ENCODE measurements around the gene PRKN. TPM values are rescaled to one million over a fixed set of nuclear protein-coding genes. Genes with fewer than 3 reads are reported as not detected.
A peak's percentile ranks its signal among the peaks of the same experiment; 100 is the strongest.

The PRKN gene
- total RNA-seq, 1 experiment from 2014 or later = not detected

DNA sequence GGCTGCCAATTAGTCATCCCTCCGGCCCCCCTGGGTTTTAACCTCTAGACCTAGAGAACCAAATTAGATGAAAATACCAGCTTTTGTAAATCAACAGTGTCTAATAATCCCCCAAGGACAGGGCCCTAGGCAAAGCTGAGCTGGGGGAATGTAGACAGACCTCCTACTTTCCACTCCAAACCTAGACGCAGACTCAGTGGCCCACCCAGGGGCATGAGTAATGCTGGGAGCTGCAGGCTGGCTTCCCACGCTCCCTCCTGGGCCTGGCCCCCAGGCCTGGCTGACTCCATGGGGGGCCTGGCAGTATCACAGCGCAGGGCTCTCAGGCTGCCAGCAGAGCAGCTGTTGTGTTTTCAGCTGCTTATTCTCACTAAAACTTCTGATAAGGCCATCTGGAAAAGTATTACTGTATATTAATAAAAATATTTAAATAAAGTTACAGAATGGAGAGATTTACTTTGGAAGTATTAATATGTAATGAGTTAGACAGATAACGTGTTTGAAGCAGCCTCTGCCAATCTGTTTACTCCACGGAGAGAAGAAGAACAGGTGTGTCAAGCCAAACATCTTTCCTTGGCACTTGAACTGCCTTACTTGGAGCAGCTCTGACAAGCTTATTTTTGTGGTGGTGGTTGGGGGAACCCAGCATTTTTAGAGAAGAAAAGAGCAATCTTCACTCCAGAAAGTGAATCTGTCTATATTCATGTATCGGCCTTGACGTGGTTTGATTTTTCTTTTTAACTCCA lies 1309.7 kb downstream of the PRKN start:
- DNase-seq (ENCODE audit: low read depth) = peak; percentile 96

DNA sequence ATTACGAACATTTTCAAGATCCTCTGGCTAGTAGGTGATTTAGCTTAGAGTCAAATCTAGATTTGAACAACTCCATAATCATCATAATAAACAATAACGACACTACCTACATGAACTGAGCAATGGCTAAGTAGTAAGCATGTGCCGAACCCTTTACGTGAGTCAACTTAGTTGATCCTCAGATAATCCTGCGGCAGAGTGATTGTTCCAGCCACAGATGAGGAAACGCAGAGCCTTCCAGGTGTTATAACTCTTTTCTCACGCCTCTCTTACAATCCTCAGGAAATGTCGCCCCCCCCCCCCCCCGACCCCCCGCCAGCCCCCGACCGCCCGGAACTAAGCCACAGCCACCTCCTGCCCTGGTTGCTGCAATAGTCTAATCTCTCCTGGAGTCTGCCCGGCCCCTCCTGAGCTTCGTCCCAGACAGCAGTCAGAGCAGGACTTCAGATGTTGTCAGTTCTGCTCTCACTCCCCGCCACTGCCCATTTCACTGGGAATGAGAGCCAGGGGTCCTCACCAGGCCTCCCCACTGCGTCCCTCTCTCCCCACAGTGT lies 1312.2 kb downstream of the PRKN start:
- no peak for DNase-seq (ENCODE audit: low read depth)

DNA sequence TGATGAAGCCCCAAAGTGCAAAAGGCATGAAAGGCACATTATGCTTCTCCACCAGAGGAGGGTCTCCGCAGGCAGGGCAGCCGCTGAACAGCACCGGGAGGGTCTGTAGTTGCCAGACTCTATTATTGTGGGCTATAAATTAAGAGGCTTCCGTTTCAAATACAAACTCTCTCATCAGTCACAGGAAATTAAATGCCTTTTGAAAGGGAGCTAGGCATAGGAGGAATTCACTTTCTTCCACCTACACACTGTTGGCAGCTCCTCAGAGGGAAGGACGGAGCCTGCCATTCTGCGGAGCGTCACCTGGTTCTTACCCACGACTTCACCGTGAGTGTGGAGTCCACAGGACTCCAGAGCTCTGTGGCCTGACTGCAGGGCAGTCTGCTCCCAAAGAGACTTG lies 1312.9 kb downstream of the PRKN start:
- no peak for DNase-seq (ENCODE audit: low read depth)

GRCh38 chr6:161414180-161414579 lies 1313.4 kb downstream of the PRKN start:
- DNase-seq (ENCODE audit: low read depth) = peak; percentile 73

- DNase-seq (ENCODE audit: low read depth) = no peak
These were observed 1314.2 kb downstream of the PRKN start for GRCh38 chr6:161413355-161413771.

- DNase-seq (ENCODE audit: low read depth) = no peak
These were observed 1314.8 kb downstream of the PRKN start for GRCh38 chr6:161412795-161413194.

GRCh38 chr6:161411265-161411944 lies 1316.2 kb downstream of the PRKN start:
- DNase-seq (ENCODE audit: low read depth) = peak; percentile 37

- DNase-seq (ENCODE audit: low read depth) = no peak
These were observed 1316.8 kb downstream of the PRKN start for GRCh38 chr6:161410736-161411135.

- no peak for DNase-seq (ENCODE audit: low read depth)
These were observed 1317.5 kb downstream of the PRKN start for GRCh38 chr6:161410076-161410475.

GRCh38 chr6:161409353-161409752 lies 1318.2 kb downstream of the PRKN start:
- no peak for DNase-seq (ENCODE audit: low read depth)

DNA sequence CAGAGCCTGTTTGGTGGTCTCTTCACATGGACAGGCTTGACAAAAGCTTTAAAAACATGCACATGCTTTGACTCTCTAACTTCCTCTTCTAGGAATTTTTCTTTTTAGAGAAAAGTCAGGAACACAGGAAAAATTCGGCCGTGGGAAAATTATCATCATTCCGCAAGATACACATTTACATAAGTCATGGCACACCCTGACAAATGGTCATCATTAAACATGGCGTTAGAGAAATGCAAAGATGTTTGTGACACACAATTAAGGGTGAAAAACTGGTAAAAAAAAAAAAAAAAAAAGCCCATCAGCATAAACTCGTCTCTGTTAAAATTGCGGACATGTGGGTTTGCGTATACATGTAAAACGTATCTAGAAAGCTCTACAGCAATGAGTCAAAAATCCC lies 1319.5 kb downstream of the PRKN start:
- DNase-seq (ENCODE audit: low read depth) = no peak

DNA sequence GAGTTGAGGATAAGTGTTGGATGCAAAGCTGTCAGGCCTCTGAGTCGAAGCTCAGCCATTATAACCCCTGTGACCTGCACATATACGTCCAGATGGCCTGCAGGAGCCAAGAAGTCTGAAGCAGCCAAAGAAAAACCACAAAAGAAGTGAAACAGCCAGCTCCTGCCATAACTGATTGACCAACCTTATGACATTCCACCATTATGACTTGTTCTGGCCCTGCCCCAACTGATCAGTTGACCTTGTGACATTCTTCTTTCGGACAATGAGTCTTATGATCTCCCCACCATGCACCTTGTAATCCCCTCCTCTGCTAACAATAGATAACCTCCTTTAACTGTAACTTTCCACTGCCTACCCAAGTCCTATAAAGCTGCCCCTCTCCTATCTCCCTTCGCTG lies 1320.0 kb downstream of the PRKN start:
- peak; percentile 90 for DNase-seq (ENCODE audit: low read depth)

DNA sequence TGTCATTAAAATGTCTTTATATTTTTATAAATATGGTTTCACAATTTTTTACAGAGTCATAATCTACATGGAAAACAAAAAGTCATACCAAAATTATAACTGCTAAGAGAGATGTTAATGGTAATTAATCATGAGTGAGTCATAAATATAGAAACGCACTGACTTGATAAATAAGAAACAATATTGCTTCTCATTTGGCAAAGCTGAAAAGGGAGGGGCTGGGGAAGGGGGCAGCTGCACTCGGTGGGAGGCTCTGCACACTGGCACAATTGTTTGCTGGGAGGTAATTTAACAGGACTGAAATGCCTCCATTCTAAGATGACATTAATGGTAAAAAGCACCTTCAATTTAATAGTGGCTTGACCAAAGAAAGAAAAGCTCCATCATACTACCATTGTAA lies 1320.5 kb downstream of the PRKN start:
- DNase-seq (ENCODE audit: low read depth) = no peak

DNA sequence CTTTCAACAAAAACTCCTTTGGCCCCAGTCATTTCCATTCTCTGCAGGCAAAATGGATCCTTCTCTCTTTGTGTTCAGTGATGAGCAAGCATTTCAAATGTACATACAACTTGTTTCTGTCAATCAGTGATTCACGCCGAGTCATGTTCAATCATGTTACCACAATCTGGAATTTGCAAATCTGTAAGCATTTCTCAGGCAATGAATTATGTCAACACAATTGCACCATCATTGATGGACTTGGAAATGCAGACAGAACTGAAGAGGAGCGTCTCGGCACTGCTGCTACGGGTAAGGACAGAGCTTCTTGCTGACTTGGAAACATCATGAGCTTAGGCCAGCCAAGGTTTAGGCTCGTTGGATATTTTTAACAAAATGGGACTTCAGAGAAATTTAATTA lies 1320.9 kb downstream of the PRKN start:
- peak; percentile 83 for DNase-seq (ENCODE audit: low read depth)

DNA sequence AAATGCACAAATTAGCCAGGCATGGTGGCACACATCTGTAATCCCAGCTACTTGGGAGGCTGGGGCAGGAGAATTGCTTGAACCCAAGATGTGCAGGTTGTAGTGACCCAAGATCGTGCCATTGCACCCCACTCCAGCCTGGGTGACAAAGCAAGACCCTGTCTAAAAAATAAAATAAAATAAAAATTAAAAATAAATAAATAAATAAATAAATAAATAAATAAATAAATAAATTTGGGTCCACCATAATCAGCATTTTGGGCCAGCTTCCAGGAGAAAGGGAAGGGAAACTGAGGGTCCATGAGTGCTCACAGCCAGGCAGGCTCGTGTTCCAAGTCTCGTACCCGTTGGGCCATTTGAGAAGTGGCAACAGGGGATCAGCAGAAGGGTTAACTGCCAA lies 1322.1 kb downstream of the PRKN start:
- DNase-seq (ENCODE audit: low read depth) = no peak

DNA sequence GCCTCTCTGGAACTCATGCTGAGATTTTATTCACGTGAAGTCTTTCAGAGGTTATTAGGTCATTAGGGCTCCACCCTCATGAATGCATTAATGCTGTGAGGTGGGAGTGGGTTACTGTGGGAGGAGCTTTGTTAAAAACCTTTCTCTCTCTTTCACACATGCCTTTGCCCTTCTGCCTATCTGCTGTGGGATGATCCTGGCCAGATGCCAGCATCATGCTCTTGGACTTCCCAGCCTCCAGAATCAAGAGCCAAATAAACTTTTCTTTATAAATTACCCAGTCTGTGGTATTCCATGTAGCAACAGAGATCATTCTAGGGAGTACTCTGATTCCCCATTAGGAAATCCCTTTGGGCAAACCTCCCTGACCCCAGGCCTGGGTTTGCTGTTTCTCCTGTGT lies 1323.8 kb downstream of the PRKN start:
- DNase-seq (ENCODE audit: low read depth) = no peak

DNA sequence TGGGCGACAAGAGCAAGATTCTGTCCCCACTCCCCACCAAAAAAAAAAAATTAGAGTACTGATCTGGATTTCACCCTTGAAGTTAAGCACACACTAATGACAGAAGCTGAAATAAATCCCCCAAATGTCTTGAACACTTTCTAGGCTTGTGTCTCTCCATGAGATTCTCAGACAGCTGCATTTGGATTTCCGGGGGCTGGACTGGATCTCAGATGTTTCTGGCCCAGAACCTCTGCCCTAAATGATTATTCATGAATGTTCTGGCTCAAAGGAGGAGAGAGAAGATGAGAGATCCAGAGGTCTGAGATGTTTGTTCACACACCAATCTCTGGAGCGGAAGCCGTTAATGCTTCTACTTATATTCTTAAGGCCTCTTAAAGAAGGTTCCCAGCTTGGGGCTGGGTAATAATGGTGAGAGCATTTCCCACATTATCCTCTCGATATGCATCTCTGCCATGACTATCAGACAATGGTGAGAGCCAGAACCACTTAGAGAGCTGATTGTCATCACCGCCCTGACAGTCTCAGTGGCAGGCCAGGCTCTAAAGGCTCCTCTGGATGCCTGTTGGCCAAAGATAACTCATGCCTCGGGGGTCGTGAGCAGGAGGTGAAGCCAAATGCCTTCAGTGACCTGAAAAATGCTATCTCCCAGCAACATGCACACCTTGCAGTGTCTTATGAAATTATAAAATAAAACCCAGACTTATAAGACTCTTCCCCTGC lies 1325.8 kb downstream of the PRKN start:
- DNase-seq (ENCODE audit: low read depth) = no peak

- peak; percentile 52 for DNase-seq (ENCODE audit: low read depth)
These were observed 1326.9 kb downstream of the PRKN start for GRCh38 chr6:161400671-161401070.

- DNase-seq (ENCODE audit: low read depth) = no peak
These were observed 1331.0 kb downstream of the PRKN start for GRCh38 chr6:161396539-161396938.

GRCh38 chr6:161395716-161396231 lies 1331.8 kb downstream of the PRKN start:
- no peak for DNase-seq (ENCODE audit: low read depth)

DNA sequence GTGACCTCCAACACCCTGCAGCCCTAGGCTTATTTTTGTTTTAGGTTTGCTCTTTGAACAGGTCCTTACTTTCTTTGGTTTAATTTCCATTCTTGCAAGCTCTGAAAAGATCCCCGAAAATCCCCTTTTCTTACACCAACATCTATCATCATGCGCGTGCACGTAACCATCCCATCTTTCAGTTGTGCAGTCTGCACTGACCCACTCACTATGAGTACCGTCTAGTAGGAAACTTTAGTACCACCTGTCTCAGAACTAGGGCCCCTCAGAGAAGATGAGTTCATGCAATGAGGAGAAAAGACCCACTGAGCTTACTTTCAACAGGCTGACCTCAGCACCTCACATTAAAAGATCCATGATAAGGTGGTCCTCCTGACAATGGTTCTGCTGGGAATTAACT lies 1333.1 kb downstream of the PRKN start:
- DNase-seq (ENCODE audit: low read depth) = no peak

GRCh38 chr6:161393839-161394364 lies 1333.7 kb downstream of the PRKN start:
- peak; percentile 88 for DNase-seq (ENCODE audit: low read depth)
